GM18909 (cell line): ENCODE results near the gene GRAMD1B.

Source experiments
- ATAC-seq: cut with Tn5 transposase; IDR thresholded peaks from one replicate; pipeline ENCODE4 v1.9.1; 2021; ENCODE audit warnings: mild to moderate bottlenecking; ENCODE audit not compliant: unreplicated experiment, poor library complexity

Gene GRAMD1B

DNA sequence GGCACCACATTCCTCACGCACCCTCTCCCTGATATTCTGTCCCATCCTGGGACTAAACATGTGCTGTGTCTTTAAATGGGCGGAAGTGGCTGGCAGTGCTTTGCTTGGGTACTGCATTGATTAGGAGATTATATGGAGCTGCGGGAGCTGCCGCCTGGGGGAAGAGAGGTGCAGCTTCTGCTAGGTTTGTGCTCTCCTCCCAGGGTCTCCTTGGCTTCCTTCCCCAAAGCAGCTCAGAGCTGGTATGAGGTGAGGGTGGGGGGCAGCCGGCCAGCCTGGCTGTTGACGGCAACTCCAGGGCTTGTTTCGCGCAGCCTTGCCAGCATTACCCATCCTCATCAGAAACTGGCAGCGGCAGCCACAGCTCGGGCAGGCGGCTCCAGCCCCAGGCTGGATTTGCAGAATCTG, 95.4 kb downstream of the GRAMD1B start:
- ATAC-seq, result no peak

DNA sequence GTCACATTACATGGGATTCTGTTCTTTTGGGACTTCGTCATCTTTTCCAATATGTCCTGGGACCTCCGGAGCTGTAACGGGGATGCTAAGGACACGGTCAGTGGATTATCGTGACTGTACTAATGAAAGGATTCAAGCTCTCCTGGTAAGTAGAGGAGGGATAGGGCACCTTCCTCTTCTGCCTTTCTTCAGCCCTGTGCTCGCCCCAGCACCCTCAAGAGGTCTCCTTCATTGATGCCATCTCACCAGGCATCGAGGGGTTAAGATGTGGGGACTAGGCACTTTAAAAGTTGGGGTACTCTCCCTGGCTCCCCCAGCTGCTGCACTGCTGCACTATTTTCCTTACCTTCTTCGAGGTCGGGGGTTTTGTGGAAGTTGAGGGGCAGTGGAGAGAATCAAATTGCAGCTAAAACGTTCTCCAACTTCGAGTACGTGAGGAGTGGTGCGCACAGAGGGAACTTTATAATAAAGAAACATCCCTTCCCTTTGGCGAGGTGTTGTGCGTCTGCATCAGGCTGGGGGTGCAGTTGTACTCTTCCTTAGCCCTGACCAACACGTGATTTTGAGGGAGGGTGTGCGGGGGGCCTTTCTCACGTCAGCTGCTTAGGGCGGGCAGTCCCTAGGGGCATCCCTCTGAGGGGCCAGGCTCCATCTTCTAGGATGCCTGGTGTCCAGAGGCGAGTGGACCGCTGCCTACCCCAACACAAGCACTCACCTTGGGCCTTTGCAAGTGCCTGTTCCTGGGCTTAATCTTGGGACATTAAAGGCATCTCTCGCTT, 96.1 kb downstream of the GRAMD1B start:
- ATAC-seq, result no peak

DNA sequence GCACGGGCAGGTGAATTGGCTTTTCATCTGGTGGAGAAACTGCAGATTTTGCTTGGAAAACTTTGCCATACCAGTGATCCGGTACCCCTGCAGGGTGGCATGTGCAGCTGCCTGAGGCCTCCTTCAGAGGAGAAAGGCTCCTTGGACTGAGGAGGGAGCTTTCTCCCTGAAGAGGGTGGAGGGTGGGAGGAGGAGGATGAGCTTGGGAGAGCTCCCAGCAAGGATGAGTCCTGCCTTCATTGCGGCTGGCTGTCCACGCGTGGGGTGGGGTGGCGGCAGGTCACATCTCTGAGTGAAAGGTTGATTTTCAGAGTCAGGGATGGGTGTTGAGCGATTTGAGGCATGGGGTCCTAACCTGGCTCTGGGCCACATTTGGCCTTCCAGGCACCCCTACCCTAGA, 96.8 kb downstream of the GRAMD1B start:
- ATAC-seq, result no peak

DNA sequence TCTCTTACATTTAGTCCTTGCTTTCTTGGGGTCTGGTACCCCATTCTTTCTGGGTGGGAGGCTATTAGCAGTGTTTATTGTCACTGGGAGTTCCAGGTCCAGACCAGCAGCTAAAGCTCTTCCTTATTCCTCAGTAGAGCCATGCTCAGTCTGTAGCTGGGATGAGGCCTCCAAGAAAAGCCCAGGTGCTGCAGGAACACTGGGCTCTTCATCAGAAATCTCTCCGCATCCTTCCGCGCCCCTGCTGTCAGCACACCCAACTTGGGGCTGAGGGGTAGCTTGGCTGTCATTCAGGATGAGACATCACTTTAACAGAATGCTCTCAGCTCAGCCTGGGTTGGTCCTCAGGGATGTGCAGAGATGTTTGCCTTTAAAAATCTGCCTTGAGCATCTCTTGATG, 97.5 kb downstream of the GRAMD1B start:
- no peak for ATAC-seq

DNA sequence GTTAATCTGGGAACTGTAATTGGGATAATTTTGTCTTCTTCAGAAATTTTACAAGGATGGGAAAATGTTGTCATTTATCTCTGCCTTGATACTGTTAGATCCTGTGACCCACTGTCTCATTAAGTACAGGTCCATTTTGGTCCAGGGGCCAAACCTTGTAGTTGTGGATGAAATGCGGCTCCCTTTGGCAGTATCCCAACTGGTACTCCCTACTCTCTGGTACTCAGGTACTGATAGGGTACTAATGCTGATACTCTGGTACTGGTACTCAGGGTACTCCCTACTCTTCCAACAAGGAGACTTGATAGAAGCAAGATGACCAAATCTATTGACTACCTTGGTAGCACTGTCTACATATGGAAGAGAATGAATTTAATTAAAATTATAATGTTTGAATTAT, 97.9 kb downstream of the GRAMD1B start:
- ATAC-seq, result no peak

DNA sequence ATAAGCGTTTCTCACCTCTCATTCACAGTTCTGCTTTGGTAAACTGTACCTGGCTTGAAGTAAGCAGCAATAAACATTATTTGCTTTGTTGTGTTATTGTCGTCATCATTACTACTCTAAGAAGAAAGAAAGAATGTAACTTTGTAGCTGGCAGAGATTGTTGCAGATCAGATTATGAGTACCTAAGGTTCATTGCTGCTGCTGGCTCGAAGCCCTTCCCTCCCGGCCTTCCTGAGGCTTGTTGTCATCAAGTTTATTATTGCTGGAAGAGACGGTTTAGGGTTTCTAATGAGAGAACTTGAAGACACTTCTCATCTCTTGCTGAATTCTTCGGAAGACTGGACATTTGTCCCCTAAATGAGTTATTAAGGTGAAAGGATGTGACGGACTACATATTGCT, 101.3 kb downstream of the GRAMD1B start:
- ATAC-seq, result no peak

DNA sequence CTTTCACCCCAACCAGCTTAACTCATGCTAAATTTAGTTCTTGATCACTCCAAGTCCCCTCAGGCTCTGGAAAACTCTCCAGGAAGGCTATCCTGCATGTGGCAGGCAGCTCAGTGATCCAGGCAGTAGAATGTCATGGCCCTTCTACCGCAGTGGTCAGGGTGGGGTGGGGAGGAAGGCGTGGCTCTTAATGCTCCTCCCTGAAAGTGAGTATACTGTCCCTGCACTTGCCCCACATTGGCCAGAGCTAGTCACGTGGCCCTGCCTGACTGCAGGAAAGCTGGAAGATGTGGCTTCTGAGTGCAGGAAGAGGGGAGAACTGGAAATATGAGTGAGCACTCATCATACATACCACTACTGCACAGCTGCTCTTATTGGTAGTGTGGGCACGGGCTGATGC, 102.1 kb downstream of the GRAMD1B start:
- ATAC-seq, result no peak

DNA sequence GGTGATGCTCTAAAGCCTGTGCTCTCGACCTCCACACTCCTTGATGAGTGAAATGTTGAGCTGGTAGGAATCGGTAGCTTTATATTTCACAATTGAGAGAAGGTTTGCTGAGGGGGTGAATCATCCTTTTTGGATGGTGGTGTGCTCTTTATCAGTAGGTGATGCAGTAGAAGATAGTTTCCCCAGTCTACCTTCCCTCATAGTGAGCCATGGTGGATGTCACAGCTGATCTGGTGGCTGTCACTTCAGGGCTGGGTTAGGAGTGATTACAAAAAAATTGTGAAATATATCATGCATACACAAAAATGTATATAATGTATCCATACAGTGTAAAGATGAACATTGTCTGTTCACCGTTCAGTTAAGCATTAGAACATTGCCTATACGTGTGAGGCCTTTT, 105.3 kb downstream of the GRAMD1B start:
- ATAC-seq, result no peak

DNA sequence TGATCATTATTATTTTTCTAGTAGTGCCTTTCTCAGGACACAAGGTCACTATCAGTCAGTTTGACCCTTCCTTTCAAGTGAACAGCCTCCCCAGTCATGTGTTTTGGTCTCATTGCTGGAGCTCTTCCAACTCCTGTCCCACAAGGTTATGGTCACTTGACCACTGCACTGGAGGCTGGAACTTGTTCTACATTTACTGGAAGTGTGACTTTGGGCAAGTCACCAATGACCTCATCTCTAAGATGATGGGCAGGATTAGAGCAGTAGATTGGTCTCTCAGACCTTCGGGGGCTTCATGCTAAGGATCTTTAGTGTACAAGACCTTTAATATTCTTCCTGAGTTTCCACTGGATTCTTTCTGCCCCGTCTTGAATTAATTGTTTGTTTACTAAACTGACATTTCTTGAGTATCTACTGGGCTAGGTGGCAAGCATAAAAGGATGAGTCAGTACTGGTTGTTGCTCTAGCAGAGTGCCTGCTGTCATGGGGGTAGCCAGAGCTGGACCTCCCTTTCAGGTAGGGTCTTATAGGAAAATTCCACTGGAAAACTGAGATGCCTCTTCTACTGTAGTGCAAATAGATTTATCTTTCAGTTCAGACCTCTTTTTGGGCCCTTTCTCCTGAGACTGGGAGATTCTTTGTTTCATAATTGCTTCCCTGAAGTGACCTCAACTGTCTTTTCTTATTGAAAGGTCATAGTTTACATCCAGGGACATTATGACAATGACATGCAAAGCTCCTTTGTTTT, 106.8 kb downstream of the GRAMD1B start:
- ATAC-seq, result no peak

DNA sequence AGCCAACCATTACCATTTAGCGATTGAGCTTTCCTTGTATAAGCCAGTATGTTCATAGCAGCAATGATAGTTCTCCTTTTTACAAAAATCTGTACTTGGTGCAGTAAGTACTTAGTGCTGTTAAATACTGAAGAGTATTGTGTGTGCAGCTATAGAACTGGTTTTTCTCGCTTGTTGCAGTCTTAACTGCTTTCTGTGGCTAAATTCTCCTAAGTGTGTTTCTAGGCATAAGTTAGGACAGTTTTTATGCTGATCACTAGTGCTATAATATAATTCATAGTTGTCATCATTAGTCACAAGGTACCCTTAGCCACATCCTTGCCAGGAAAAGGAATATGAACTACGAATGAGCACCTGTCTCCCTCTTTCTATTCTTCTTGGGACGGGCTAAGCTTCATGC, 107.7 kb downstream of the GRAMD1B start:
- no peak for ATAC-seq

DNA sequence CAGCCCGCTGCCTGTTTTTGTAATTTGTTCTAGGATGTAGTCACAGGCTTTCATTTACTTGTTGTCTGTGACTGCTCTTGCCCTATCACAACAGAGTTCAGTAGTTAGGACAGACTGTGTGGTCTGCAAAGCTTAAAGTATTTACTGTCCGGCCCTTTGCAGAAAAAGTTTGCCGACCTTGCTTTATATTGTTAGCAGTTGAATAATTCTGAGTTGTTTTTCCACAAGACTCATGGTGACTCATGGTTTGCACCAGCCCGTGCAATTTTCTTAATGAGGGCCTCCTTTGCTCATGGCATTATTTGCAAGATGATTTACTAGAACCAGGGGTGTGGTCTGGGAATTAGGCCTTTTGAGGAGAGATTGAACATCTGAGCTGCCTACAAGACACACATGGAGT, 113.7 kb downstream of the GRAMD1B start:
- no peak for ATAC-seq

DNA sequence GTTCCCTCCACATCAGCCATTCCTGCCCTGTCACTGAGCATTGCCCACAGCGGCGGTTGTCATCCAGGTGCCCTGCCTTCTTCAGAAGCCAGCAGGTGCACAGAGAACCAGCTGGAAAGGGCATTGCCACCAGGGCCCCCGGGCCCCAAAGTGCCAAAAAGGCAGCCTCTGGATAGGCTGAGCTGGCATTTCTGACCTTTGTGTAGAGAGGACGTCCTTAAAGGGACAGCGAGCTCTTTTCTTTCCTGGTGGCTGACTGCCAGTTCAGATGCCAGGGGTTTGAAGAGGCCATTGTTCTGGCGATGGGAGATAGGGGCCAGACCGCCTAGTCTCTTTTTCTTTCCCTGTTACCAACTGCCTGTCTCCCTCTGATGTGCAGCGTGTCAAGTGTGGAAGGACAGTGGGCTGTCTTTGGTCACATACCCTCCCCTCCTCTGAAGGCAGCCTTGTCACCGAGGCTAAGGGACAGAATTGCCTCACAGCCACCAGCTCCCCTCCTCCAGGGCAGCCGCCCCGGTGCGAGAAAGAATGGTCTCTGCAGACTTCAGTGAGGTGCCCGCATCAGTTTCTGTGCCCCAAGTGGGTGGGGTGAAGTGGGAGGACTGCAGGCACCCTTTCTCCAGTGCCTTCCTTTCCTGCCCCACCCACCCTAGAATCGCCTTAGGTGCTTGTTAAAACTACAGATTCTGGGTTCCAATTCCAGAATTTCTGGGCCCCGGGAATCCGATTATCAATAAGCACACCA, 114.7 kb downstream of the GRAMD1B start:
- ATAC-seq, result no peak

DNA sequence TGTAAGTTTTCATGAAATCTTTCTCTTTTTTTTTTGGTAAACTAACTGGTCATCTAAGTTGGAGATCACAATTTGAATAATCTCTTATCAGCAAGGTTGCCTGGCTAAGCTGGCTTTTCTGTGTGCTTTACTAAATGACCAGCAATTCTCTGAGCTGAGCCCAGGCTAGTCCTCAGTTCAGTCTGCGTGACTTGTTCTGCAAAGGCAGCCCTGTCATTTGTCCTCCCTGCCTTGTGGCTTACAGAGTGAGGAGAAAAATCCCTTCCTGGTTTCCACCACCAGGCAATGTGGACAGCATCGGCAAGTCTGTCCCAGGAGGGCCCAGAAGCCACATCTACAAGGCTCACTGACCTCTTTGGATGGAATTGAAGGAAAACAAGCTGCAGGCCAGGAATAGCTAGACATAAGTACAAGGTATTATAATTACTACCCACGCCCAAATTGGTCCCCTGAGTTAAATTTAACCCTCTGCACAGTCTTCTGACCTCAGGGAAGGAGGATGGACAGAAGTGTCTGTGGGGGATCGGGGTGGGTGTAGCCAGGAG, 115.7 kb downstream of the GRAMD1B start:
- ATAC-seq, result no peak

DNA sequence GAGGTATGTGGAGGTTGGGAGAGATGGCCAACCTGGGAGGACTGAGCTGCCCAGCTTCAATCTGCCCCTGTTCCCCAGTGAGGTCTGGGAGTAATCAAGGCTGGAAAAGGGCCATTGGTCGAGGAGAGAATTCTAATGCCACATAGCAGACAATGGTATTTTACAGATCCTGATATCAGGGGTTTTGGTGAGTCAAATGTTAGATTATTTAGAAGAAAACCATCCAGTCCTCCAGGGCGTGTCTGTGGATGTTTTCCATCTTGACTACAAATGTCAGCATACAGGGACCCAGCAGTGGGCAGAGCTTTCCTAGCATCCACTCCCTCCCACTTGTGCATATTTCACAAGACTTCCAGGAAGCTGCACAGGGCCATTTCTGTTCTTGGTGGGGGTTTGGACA, 116.4 kb downstream of the GRAMD1B start:
- no peak for ATAC-seq

DNA sequence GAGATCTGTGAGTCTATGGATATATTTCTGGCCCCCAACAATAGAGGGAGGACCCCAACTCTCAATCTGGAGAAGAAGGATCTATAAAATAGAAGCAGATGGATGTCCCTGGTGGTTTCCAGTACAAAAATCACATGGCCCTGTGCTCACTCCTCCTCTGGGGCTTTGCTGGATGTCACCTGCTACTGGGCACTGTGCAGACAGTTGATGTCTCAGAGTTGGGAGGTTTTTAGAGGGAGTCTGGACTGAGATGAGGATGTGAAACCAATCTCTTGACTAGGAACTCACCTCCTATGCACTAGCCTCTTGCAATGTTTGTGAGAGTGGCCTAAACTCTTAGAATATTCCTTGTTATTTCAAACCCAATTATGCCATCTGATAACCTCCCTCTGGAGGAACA, 117.1 kb downstream of the GRAMD1B start:
- peak; percentile 80 for ATAC-seq

DNA sequence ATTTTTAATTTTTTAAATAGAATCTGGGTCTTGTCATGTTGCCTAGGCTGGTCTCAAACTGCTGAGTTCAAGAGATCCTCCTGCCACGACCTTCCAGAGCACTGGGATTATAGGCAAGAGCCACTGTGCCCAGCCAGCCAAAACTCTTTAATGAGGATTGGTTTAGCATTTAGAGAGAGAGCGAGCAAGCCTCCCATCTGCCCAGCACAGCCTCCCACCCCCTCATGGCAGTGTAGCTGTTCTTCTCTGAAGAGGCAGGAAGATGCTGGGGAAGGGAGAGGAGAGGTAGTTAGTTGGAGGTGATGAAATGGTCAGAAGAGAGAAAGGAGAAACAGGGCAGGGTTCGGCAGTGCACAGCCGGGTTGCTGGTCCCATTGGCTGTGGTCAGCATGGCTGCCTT, 118.7 kb downstream of the GRAMD1B start:
- no peak for ATAC-seq

DNA sequence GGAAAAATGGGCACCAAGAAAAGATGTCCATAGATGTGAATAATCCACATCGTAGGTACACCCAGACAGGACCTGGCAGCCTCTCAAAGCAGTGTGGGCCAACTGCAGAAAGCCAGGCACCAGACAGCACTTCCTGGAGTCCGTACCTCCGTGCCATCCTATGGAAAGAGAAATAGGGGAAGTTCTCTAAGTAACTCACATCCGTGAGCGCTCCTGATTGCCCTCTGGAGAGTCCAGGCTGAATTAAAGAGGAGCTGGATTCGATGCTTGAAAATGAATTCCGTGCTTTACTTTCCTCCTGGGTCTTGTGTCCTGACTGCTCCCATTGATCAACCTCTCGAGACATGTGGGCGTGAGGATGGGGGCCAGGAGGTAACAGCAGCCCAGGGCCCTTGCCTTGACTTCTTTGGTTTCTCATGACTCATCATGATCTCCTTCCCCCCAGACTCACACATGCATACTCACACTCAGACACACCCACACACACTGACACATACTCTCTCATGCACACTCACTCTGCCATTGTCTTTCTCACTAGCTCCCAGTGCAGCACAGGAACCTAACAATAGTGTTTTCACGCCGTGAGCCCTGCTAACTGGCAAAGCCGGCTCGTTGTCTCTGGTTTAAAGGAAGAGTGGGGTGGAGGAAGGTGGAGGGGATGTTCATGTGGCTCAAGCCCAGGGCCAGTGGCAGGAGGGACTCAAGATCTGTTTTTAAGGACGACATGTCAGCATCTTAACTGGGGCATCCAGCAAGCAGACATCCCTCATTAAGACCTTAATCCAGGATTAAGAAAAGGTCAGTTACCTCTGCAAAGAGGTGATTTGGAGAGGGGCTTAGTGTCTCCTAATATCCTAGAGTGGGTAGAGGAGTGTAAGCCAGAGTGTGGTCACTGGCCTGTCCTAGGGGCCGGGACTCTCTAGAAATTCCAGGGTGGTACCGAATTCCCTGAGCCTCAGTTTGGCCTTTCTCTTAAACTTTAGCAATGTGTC, 120.2 kb downstream of the GRAMD1B start:
- no peak for ATAC-seq

DNA sequence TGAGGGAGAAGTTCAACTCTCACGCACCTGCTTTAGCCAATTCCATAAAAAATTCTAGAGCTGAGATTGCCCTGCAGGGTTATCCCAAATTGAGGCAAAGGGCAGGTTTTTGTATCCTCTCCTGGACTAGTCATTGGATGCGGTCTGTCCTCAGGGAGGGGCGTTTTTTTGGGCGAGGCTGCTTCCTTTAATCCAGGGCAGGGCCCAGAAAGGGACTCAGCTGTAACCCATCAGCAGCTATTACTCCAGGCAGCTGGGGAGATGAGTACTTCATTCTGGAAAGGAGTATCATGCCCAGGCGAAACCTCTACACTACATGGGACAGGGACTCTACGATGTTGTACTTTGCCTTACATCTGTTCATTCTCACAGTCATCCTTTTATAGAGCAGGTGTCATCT, 121.0 kb downstream of the GRAMD1B start:
- no peak for ATAC-seq

DNA sequence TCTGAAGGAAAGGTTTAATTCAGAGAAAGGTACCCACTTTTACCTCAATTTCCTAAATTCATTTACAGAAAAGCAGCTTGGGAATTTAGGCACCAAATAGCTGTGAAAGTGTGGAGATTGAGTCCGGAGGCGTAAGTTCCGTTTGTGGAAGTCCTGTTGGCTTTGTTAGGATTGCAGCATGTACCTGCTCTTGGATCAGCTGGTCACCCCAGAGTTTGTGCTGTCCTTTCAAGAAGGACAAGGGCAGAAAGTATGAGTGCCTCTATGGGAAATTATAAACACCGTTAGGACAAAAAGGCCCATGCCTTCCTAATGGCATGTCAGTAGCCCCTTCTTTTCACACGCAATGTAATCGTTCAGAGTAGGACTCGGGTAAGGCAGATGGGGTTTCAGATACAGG, 126.6 kb downstream of the GRAMD1B start:
- ATAC-seq, result no peak
